Ovary (tissue), 3 donors: ENCODE results near the gene RECQL5.

Experiments
- EP300 ChIP-seq: sonication (generic); formaldehyde crosslinking; IDR thresholded peaks from one replicate; pipeline ENCODE4 v1.6.1; 2017; ENCODE audit warnings: antibody characterized with exemption
- TF ChIP-seq, protein P1 (sequence below), 3 donors: fragments of 450-650 bp in 2 of 3; fragments of 200-600 bp in 1 of 3; IDR thresholded peaks; one replicate each; pipeline versions ENCODE4 v1.5.1 to v1.8.0; 2016 to 2022; ENCODE audit warnings: antibody characterized with exemption in 3 of 3, mild to moderate bottlenecking in 1 of 3
- donor health status: DM: no; HTN: no; CAD: no.

- no peak for TF ChIP-seq EP300
- TF ChIP-seq, protein P1, sequence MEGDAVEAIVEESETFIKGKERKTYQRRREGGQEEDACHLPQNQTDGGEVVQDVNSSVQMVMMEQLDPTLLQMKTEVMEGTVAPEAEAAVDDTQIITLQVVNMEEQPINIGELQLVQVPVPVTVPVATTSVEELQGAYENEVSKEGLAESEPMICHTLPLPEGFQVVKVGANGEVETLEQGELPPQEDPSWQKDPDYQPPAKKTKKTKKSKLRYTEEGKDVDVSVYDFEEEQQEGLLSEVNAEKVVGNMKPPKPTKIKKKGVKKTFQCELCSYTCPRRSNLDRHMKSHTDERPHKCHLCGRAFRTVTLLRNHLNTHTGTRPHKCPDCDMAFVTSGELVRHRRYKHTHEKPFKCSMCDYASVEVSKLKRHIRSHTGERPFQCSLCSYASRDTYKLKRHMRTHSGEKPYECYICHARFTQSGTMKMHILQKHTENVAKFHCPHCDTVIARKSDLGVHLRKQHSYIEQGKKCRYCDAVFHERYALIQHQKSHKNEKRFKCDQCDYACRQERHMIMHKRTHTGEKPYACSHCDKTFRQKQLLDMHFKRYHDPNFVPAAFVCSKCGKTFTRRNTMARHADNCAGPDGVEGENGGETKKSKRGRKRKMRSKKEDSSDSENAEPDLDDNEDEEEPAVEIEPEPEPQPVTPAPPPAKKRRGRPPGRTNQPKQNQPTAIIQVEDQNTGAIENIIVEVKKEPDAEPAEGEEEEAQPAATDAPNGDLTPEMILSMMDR (IDR thresholded peaks at IDR 0.05) = no peak
Measured at GRCh38 chr17:75665981-75666380, 973 bp downstream of the RECQL5 start.
